ENCODE results near the gene PLCL1.

- TF ChIP-seq, protein P1, sequence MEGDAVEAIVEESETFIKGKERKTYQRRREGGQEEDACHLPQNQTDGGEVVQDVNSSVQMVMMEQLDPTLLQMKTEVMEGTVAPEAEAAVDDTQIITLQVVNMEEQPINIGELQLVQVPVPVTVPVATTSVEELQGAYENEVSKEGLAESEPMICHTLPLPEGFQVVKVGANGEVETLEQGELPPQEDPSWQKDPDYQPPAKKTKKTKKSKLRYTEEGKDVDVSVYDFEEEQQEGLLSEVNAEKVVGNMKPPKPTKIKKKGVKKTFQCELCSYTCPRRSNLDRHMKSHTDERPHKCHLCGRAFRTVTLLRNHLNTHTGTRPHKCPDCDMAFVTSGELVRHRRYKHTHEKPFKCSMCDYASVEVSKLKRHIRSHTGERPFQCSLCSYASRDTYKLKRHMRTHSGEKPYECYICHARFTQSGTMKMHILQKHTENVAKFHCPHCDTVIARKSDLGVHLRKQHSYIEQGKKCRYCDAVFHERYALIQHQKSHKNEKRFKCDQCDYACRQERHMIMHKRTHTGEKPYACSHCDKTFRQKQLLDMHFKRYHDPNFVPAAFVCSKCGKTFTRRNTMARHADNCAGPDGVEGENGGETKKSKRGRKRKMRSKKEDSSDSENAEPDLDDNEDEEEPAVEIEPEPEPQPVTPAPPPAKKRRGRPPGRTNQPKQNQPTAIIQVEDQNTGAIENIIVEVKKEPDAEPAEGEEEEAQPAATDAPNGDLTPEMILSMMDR (IDR thresholded peaks at IDR 0.05): no peak
- TF ChIP-seq ZFX (IDR thresholded peaks at IDR 0.05; ENCODE audit: borderline replicate concordance): no peak
Observed at GRCh38 chr2:197885587-197885986, 81.2 kb downstream of the PLCL1 start.

All from 22Rv1 (cell line).